ENCODE measurements around the gene SLC38A10. TPM values are rescaled to one million over a fixed set of nuclear protein-coding genes. Genes with fewer than 3 reads are reported as not detected.
A peak's percentile ranks its signal among the peaks of the same experiment; 100 is the strongest.

SLC38A10 gene
- total and polyA plus RNA-seq, 8 donors, result 72.8 to 190 (median 96.9) TPM

- FAIRE-seq (no peak), DNase-seq (peak in 1 of 6 donors; percentile 20), ATAC-seq (no peak)
- H3K27me3 ChIP-seq, result no peaks in the 10 kb centered on the region
- intact Hi-C loops (cut with DNase I), result no loop called here
- no peak overlapping the region for H3K4me3 ChIP-seq
- H3K4me1 ChIP-seq, result peaks cover 9 to 35% (median 14%) of the 10 kb centered on the region in 3 donors
- H3K36me3 ChIP-seq, result no peaks in the 10 kb centered on the region
- no peak for TF ChIP-seq CTCF (IDR thresholded peaks at IDR 0.05)
- H3K9me3 ChIP-seq, result no peaks in the 10 kb centered on the region
- H3K27ac ChIP-seq, result no peak overlapping the region
- WGBS, 2 donors, result 86 to 87% methylated on average over 18 of the region's 18 CpGs
These were observed 37.2 kb upstream of the SLC38A10 start for GRCh38 chr17:81332118-81332834.

GRCh38 chr17:81331527-81332043 lies 36.5 kb upstream of the SLC38A10 start:
- 78 to 85% methylated on average over 17 of the region's 17 CpGs for WGBS, 2 donors
- H3K4me1 ChIP-seq, result peaks cover 2 to 28% (median 8%) of the 10 kb centered on the region in 3 donors
- no peaks in the 10 kb centered on the region for H3K27me3 ChIP-seq
- no peak overlapping the region for H3K27ac ChIP-seq
- H3K36me3 ChIP-seq, result no peaks in the 10 kb centered on the region
- no peak for TF ChIP-seq CTCF (IDR thresholded peaks at IDR 0.05)
- ATAC-seq (no peak), FAIRE-seq (no peak), DNase-seq (peak in 1 of 6 donors; percentile 65)
- no peaks in the 10 kb centered on the region for H3K9me3 ChIP-seq
- H3K4me3 ChIP-seq, result no peak overlapping the region
- intact Hi-C loops (cut with DNase I), result no loop called here

GRCh38 chr17:81330884-81331245 lies 35.8 kb upstream of the SLC38A10 start:
- H3K36me3 ChIP-seq, result no peaks in the 10 kb centered on the region
- peaks cover 0 to 24% (median 8%) of the 10 kb centered on the region in 3 donors for H3K4me1 ChIP-seq
- ATAC-seq, result no peak
- no peak overlapping the region for H3K27ac ChIP-seq
- WGBS, 2 donors, result 82 to 85% methylated on average over 9 to 10 of the region's 10 CpGs
- intact Hi-C loops (cut with DNase I), result no loop called here
- peak in 1 of 6 donors; percentile 67 for DNase-seq
- no peak for TF ChIP-seq CTCF (IDR thresholded peaks at IDR 0.05)
- no peaks in the 10 kb centered on the region for H3K9me3 ChIP-seq
- H3K4me3 ChIP-seq, result no peak overlapping the region
- H3K27me3 ChIP-seq, result no peaks in the 10 kb centered on the region
- no peak for FAIRE-seq

- WGBS, 2 donors, result 75 to 79% methylated on average over 23 of the region's 23 CpGs
- peak in 1 of 6 donors; percentile 61 for DNase-seq
- no peaks in the 10 kb centered on the region for H3K36me3 ChIP-seq
- FAIRE-seq, result no peak
- no peak overlapping the region for H3K4me3 ChIP-seq
- intact Hi-C loops (cut with DNase I), result no loop called here
- H3K27me3 ChIP-seq, result no peaks in the 10 kb centered on the region
- peaks cover 0 to 17% (median 6%) of the 10 kb centered on the region in 3 donors for H3K4me1 ChIP-seq
- TF ChIP-seq CTCF (IDR thresholded peaks at IDR 0.05), result no peak
- peak overlapping the region; percentile 38 to 81 (median 60) for H3K27ac ChIP-seq
- peak in 3 of 4 donors; percentile 11 to 15 (median 11) for ATAC-seq
- no peaks in the 10 kb centered on the region for H3K9me3 ChIP-seq
These were observed 35.1 kb upstream of the SLC38A10 start for GRCh38 chr17:81329927-81330883.
